HEK293T (cell line): ENCODE results near the gene COQ9.

Source experiments
- CTCF ChIA-PET: fragments of 350-600 bp; formaldehyde crosslinking; extraction: SDS; loops from one replicate; lab custom pipeline; 2021; ENCODE audit warnings: antibody characterized with exemption, inconsistent platforms; lab: Yijun Ruan, JAX
- POLR2A ChIA-PET: fragments of 350-600 bp; formaldehyde crosslinking; extraction: SDS; loops from one replicate; lab custom pipeline; 2020; ENCODE audit warnings: antibody characterized with exemption, inconsistent platforms; lab: Yijun Ruan, JAX
- DNase-seq: peaks from one replicate; pipeline ENCODE4 v3.0.0; 2012; ENCODE audit warnings: mixed read lengths; ENCODE audit errors: extremely low spot score
- ARNT ChIP-seq: fragments of 450-650 bp; IDR thresholded peaks from 2 replicates; pipeline ENCODE4 v1.6.1; 2017; ENCODE audit warnings: mild to moderate bottlenecking
- BHLHE40 ChIP-seq: fragments of 450-650 bp; IDR thresholded peaks from 2 replicates; pipeline ENCODE4 v1.6.1; 2016; ENCODE audit warnings: mild to moderate bottlenecking, moderate library complexity, borderline replicate concordance
- CTBP1 ChIP-seq: fragments of 450-650 bp; IDR thresholded peaks from 2 replicates; pipeline ENCODE4 v1.6.1; 2016; ENCODE audit warnings: borderline replicate concordance
- ELF4 ChIP-seq: fragments of 450-650 bp; IDR thresholded peaks from 2 replicates; pipeline ENCODE4 v1.6.1; 2017; ENCODE audit warnings: antibody characterized with exemption
- FOXA1 ChIP-seq: fragments of 450-650 bp; IDR thresholded peaks from 2 replicates; pipeline ENCODE4 v1.6.1; 2016; ENCODE audit warnings: mild to moderate bottlenecking
- FOXK2 ChIP-seq: fragments of 450-650 bp; IDR thresholded peaks from 2 replicates; pipeline ENCODE4 v1.6.1; 2016; ENCODE audit warnings: mild to moderate bottlenecking
- FOXM1 ChIP-seq: fragments of 450-650 bp; IDR thresholded peaks from 2 replicates; pipeline ENCODE4 v1.6.1; 2017; ENCODE audit warnings: mild to moderate bottlenecking, borderline replicate concordance
- HDGF ChIP-seq: fragments of 450-650 bp; IDR thresholded peaks from 2 replicates; pipeline ENCODE4 v1.6.1; 2017; ENCODE audit warnings: antibody characterized with exemption, borderline replicate concordance
- L3MBTL2 ChIP-seq: fragments of 450-650 bp; conservative IDR thresholded peaks from 2 replicates; pipeline ENCODE4 v1.6.1; 2016; ENCODE audit warnings: mild to moderate bottlenecking
- LEF1 ChIP-seq: fragments of 450-650 bp; IDR thresholded peaks from 2 replicates; pipeline ENCODE4 v1.6.1; 2017; ENCODE audit warnings: mild to moderate bottlenecking, borderline replicate concordance
- NFRKB ChIP-seq: fragments of 450-650 bp; IDR thresholded peaks from 2 replicates; pipeline ENCODE4 v1.6.1; 2016; ENCODE audit warnings: mild to moderate bottlenecking, moderate library complexity
- PKNOX1 ChIP-seq: fragments of 450-650 bp; IDR thresholded peaks from 2 replicates; pipeline ENCODE4 v1.6.1; 2016
- SP1 ChIP-seq: fragments of 450-650 bp; IDR thresholded peaks from 2 replicates; pipeline ENCODE4 v1.6.1; 2017
- SUZ12 ChIP-seq: fragments of 450-650 bp; IDR thresholded peaks from 2 replicates; pipeline ENCODE4 v1.6.1; 2016; ENCODE audit warnings: mild to moderate bottlenecking
- TARDBP ChIP-seq: fragments of 450-650 bp; IDR thresholded peaks from 2 replicates; pipeline ENCODE4 v1.6.1; 2016
- ZNF384 ChIP-seq: fragments of 450-650 bp; IDR thresholded peaks from 2 replicates; pipeline ENCODE4 v1.6.1; 2016

The COQ9 gene

GRCh38 chr16:57479205-57479975, 32.1 kb downstream of the COQ9 start:
- CTCF ChIA-PET: no interaction called here
- TF ChIP-seq PKNOX1 (no peak), NFRKB (no peak), HDGF (no peak), FOXA1 (no peak), ZNF384 (no peak)
- POLR2A ChIA-PET: interaction anchor here (1.0 kb wide), 1 partner anchor 32 kb away, joined by 3 read pairs; the partner anchor contains the start of genes CIAPIN1 and COQ9
- DNase-seq: peak; percentile 53

GRCh38 chr16:57479976-57480753, 32.9 kb downstream of the COQ9 start:
- ChIA-PET CTCF (no interaction called here), POLR2A (interaction anchor here (1.0 kb wide), 1 partner anchor 33 kb away, joined by 3 read pairs; the partner anchor contains the start of genes CIAPIN1 and COQ9)
- no peak for TF ChIP-seq ELF4
- no peak for TF ChIP-seq TARDBP
- no peak for TF ChIP-seq FOXM1
- no peak for TF ChIP-seq FOXA1
- no peak for TF ChIP-seq FOXK2
- no peak for TF ChIP-seq HDGF
- TF ChIP-seq CTBP1: no peak
- TF ChIP-seq SUZ12: no peak
- no peak for TF ChIP-seq NFRKB
- TF ChIP-seq L3MBTL2: no peak
- TF ChIP-seq PKNOX1: no peak
- no peak for TF ChIP-seq LEF1
- TF ChIP-seq ZNF384: no peak
- no peak for TF ChIP-seq SP1
- no peak for TF ChIP-seq ARNT
- no peak for TF ChIP-seq BHLHE40
- no peak for DNase-seq

GRCh38 chr16:57480754-57481230, 33.5 kb downstream of the COQ9 start:
- CTCF ChIA-PET: interaction anchor here (0.8 kb wide), 1 partner anchor 39 kb away, joined by 4 read pairs; no protein-coding TSS in a partner anchor
- POLR2A ChIA-PET: no interaction called here
- DNase-seq: no peak
- no peak for TF ChIP-seq CTBP1
- no peak for TF ChIP-seq TARDBP
- TF ChIP-seq BHLHE40: no peak
- TF ChIP-seq ARNT: no peak
- TF ChIP-seq SP1: no peak
- TF ChIP-seq PKNOX1: no peak
- TF ChIP-seq L3MBTL2: no peak
- no peak for TF ChIP-seq NFRKB

- DNase-seq: no peak
- ChIA-PET CTCF (interaction anchor here (0.8 kb wide), 1 partner anchor 38 kb away, joined by 4 read pairs; no protein-coding TSS in a partner anchor), POLR2A (no interaction called here)
- no peak for TF ChIP-seq CTBP1
- no peak for TF ChIP-seq FOXK2
- TF ChIP-seq FOXM1: no peak
- no peak for TF ChIP-seq TARDBP
- TF ChIP-seq ELF4: no peak
- TF ChIP-seq PKNOX1: no peak
- TF ChIP-seq ARNT: no peak
- no peak for TF ChIP-seq BHLHE40
- no peak for TF ChIP-seq FOXA1
- no peak for TF ChIP-seq SUZ12
- no peak for TF ChIP-seq ZNF384
- TF ChIP-seq NFRKB: no peak
Measured at GRCh38 chr16:57481421-57481820, 34.1 kb downstream of the COQ9 start.

GRCh38 chr16:57482845-57483545, 35.7 kb downstream of the COQ9 start:
- ChIA-PET CTCF (no interaction called here), POLR2A (interaction anchor here (1.6 kb wide), 1 partner anchor 36 kb away, joined by 5 read pairs; the partner anchor contains the start of genes CIAPIN1 and COQ9)
- no peak for DNase-seq
- TF ChIP-seq FOXA1 (no peak), ZNF384 (no peak), HDGF (no peak), FOXK2 (no peak), L3MBTL2 (no peak), FOXM1 (no peak), SUZ12 (no peak), ARNT (no peak)
